ENCODE measurements around the gene MPL. TPM values are rescaled to one million over a fixed set of nuclear protein-coding genes. Genes with fewer than 3 reads are reported as not detected.
"Not testable (repeated sequence)": the region's sequence is repeated elsewhere in the genome, so short reads cannot be mapped to it uniquely, and the experiment has no call there.

MPL gene
- total and polyA plus RNA-seq, 10 of the 15 experiments (the other 5 are each of a cell fraction or from before 2014, with no cell fraction given) = not detected

- TF ChIP-seq ZSCAN29 (IDR thresholded peaks at IDR 0.05) (no peak), TBL1XR1 (IDR thresholded peaks at IDR 0.05; ENCODE audit: low read depth, low read length) (no peak), CHD2 (IDR thresholded peaks at IDR 0.05; ENCODE audit: borderline replicate concordance, low read depth, low read length) (no peak), CTCF (IDR thresholded peaks at IDR 0.05 in 2 of 3, conservative IDR thresholded peaks at IDR 0.05 in 1 of 3; ENCODE audit: control insufficient read depth in 2 of 3, extremely low read depth in 1 of 3, insufficient read depth in 1 of 3, low read depth in 3 of 3, low read length in 3 of 3) (no peak), ATF3 (IDR thresholded peaks at IDR 0.05; ENCODE audit: borderline replicate concordance, extremely low read depth, low read depth, low read length) (no peak), BMI1 (IDR thresholded peaks at IDR 0.05; ENCODE audit: borderline replicate concordance) (no peak), RELA (IDR thresholded peaks at IDR 0.05; ENCODE audit: borderline replicate concordance, partially characterized antibody) (no peak), ZNF217 (IDR thresholded peaks at IDR 0.05) (no peak)
These were observed 58.4 kb downstream of the MPL start (continued) for GRCh38 chr1:43396059-43396458.

- FAIRE-seq = no peak
- POLR2A ChIA-PET = interaction anchor here (0.7 kb wide), 1 partner anchor 91 kb away, joined by 3 read pairs; no protein-coding TSS in a partner anchor
- TF ChIP-seq RAD21 (IDR thresholded peaks at IDR 0.05; ENCODE audit: insufficient read depth, low read depth, low read length) (no peak), KLF5 (IDR thresholded peaks at IDR 0.05; ENCODE audit: partially characterized antibody) (no peak)
- RAD21 ChIA-PET (ENCODE audit: unreplicated experiment) = no interaction called here
- Histone ChIP-seq H3K36me3 (ENCODE audit: control insufficient read depth in 2 of 2, insufficient read depth in 2 of 2, low read length in 1 of 2) (peaks cover 0 to 5% of the 10 kb centered on the region in 2 experiments; a peak in 1 of 4 replicates), H3K4me3 (no peak overlapping the region), H3K27ac (ENCODE audit: control insufficient read depth, insufficient read depth) (no peak overlapping the region), H3K4me1 (ENCODE audit: control insufficient read depth, insufficient read depth, low read length) (no peaks in the 10 kb centered on the region), H3K4me2 (ENCODE audit: control insufficient read depth, insufficient read depth) (no peak overlapping the region), H3K27me3 (replicated peaks in 1 of 2; ENCODE audit: control insufficient read depth in 2 of 2, insufficient read depth in 2 of 2, low read length in 1 of 2) (no peaks in the 10 kb centered on the region), H3K9ac (ENCODE audit: control insufficient read depth, insufficient read depth, low read length) (no peak overlapping the region), H4K20me1 (ENCODE audit: control insufficient read depth, insufficient read depth) (no peaks in the 10 kb centered on the region), H3K79me2 (ENCODE audit: control insufficient read depth, insufficient read depth, low read length) (no peaks in the 10 kb centered on the region), H2AFZ (ENCODE audit: control insufficient read depth, low read depth, low read length) (no peak overlapping the region), H3K9me3 (replicated peaks; ENCODE audit: control insufficient read depth, insufficient read depth, low read length) (no peaks in the 10 kb centered on the region)
- no peak for ATAC-seq
- 96% methylated on average over 3 of the region's 3 CpGs for WGBS (ENCODE audit: insufficient coverage, insufficient replicate concordance, low lambda C conversion rate, missing lambda C conversion rate)
- SMC1A ChIA-PET (ENCODE audit: uncharacterized antibody, unreplicated experiment) = no interaction called here
- intact Hi-C loops (cut with micrococcal nuclease; ENCODE audit: unreplicated experiment) = no loop called here
- BruUV-seq (replicated peaks) = no TSS peak
- DNase-seq (ENCODE audit: low read depth, low spot score) = no peak
- in situ Hi-C loops (cut with MboI) = no loop called here
- CTCF ChIA-PET = no interaction called here
These were observed 60.6 kb downstream of the MPL start for GRCh38 chr1:43398227-43398626.

GRCh38 chr1:43400441-43400840 is 62.8 kb downstream of the MPL start:
- H3K27me3 ChIP-seq (replicated peaks in 1 of 2; ENCODE audit: control insufficient read depth in 2 of 2, insufficient read depth in 2 of 2, low read length in 1 of 2); H3K36me3 ChIP-seq (ENCODE audit: control insufficient read depth in 2 of 2, insufficient read depth in 2 of 2, low read length in 1 of 2); H3K4me3 ChIP-seq; H3K4me1 ChIP-seq (ENCODE audit: control insufficient read depth, insufficient read depth, low read length); H3K4me2 ChIP-seq (ENCODE audit: control insufficient read depth, insufficient read depth); H3K9me3 ChIP-seq (replicated peaks; ENCODE audit: control insufficient read depth, insufficient read depth, low read length); in situ Hi-C loops (cut with MboI); H3K27ac ChIP-seq (ENCODE audit: control insufficient read depth, insufficient read depth); H3K9ac ChIP-seq (ENCODE audit: control insufficient read depth, insufficient read depth, low read length); H3K79me2 ChIP-seq (ENCODE audit: control insufficient read depth, insufficient read depth, low read length); H4K20me1 ChIP-seq (ENCODE audit: control insufficient read depth, insufficient read depth); BruUV-seq (replicated peaks); POLR2A ChIA-PET; intact Hi-C loops (cut with micrococcal nuclease; ENCODE audit: unreplicated experiment); FAIRE-seq; DNase-seq (ENCODE audit: low read depth, low spot score); ATAC-seq; H2AFZ ChIP-seq (ENCODE audit: control insufficient read depth, low read depth, low read length): not testable (repeated sequence)
- RAD21 ChIA-PET (ENCODE audit: unreplicated experiment) = interaction anchor here (1.1 to 1.4 kb wide), 2 partner anchors 12 to 161 kb away, joined by 3 to 4 read pairs; no protein-coding TSS in a partner anchor
- CTCF ChIA-PET = interaction anchor here (0.7 to 0.8 kb wide), 2 partner anchors 14 to 203 kb away, joined by 3 read pairs; no protein-coding TSS in a partner anchor
- 97% methylated on average over 9 of the region's 9 CpGs for WGBS (ENCODE audit: insufficient coverage, insufficient replicate concordance, low lambda C conversion rate, missing lambda C conversion rate)
- SMC1A ChIA-PET (ENCODE audit: uncharacterized antibody, unreplicated experiment) = interaction anchor here (0.9 kb wide), 1 partner anchor 18 kb away, joined by 3 read pairs; no protein-coding TSS in a partner anchor

Data from GM12878 (cell line).